Thyroid gland (tissue), 4 donors: ENCODE measurements around the gene BRSK2. TPM values are rescaled to one million over a fixed set of nuclear protein-coding genes. Genes with fewer than 3 reads are reported as not detected.
"Not testable (repeated sequence)": the region's sequence is repeated elsewhere in the genome, so short reads cannot be mapped to it uniquely, and the experiment has no call there.

Source experiments
- DNase-seq, 2 donors: peaks; one replicate each; pipeline ENCODE4 v3.0.0-alpha.2; 2019
- H3K27ac ChIP-seq, 3 donors: fragments of 200-600 bp; sonication (generic); 1 replicate in 2 of 3; 2 replicates in 1 of 3; pipeline ENCODE4 v1.5.1; 2016 to 2019; ENCODE audit warnings: mild to moderate bottlenecking in 1 of 3, moderate library complexity in 1 of 3
- H3K27me3 ChIP-seq: fragments of 200-600 bp; sonication (generic); one replicate; pipeline ENCODE4 v1.5.1; 2019
- H3K36me3 ChIP-seq, 2 donors: fragments of 200-600 bp; sonication (generic); one replicate each; pipeline ENCODE4 v1.5.1; 2016 to 2019
- H3K4me1 ChIP-seq, 2 donors: fragments of 200-600 bp; sonication (generic); one replicate each; pipeline ENCODE4 v1.5.1; 2017 to 2019
- H3K4me3 ChIP-seq, 3 donors: fragments of 200-600 bp; sonication (generic); replicated peaks in 1 of 3; 1 replicate in 2 of 3; 2 replicates in 1 of 3; pipeline ENCODE4 v1.5.1; 2016; ENCODE audit warnings: mild to moderate bottlenecking in 1 of 3
- H3K9me3 ChIP-seq: fragments of 200-600 bp; sonication (generic); one replicate; pipeline ENCODE4 v1.5.1; 2017
- POLR2A ChIP-seq, 2 donors: fragments of 450-650 bp; IDR thresholded peaks; one replicate each; pipeline ENCODE4 v1.6.1; 2017; ENCODE audit warnings: antibody characterized with exemption in 2 of 2, mild to moderate bottlenecking in 2 of 2, moderate library complexity in 1 of 2
- WGBS, 2 donors: methylation state at CpG; one replicate each; pipeline ENCODE4 v1.1.5; 2017; 5-methylcytosine and 5-hydroxymethylcytosine counted together
- intact Hi-C: fragments of 100-400 bp; cut with DNase I; formaldehyde crosslinking; loops from one replicate; pipeline ENCODE4 v1.15.1; 2023
- total RNA-seq, 4 donors: library from RNA; depleted of rRNA; stranded (reverse); fragments of >200 nt; gene quantifications; one replicate each; pipeline ENCODE4 v1.2.3, GENCODE V29; 2016
- TF ChIP-seq, protein P1 (sequence below), 6 experiments: fragments of 200-600 bp in 3 of 6; fragments of 450-650 bp in 3 of 6; sonication (generic) in 3 of 6; IDR thresholded peaks; one replicate each; pipeline ENCODE4 v1.5.1; 2016 to 2019; ENCODE audit warnings: antibody characterized with exemption in 6 of 6, mild to moderate bottlenecking in 2 of 6, inconsistent platforms in 1 of 6, moderate library complexity in 1 of 6

BRSK2 gene
- total RNA-seq, 4 donors from 2014 or later, result 0.34 to 2.2 (median 0.81) TPM

- TF ChIP-seq, protein P1, sequence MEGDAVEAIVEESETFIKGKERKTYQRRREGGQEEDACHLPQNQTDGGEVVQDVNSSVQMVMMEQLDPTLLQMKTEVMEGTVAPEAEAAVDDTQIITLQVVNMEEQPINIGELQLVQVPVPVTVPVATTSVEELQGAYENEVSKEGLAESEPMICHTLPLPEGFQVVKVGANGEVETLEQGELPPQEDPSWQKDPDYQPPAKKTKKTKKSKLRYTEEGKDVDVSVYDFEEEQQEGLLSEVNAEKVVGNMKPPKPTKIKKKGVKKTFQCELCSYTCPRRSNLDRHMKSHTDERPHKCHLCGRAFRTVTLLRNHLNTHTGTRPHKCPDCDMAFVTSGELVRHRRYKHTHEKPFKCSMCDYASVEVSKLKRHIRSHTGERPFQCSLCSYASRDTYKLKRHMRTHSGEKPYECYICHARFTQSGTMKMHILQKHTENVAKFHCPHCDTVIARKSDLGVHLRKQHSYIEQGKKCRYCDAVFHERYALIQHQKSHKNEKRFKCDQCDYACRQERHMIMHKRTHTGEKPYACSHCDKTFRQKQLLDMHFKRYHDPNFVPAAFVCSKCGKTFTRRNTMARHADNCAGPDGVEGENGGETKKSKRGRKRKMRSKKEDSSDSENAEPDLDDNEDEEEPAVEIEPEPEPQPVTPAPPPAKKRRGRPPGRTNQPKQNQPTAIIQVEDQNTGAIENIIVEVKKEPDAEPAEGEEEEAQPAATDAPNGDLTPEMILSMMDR (IDR thresholded peaks at IDR 0.05), result no peak
- TF ChIP-seq POLR2A (IDR thresholded peaks at IDR 0.05), result no peak
- 71 to 90% methylated on average over 9 to 22 of the region's 36 CpGs for WGBS, 2 donors
- Histone ChIP-seq H3K27me3 (no peaks in the 10 kb centered on the region), H3K9me3 (no peaks in the 10 kb centered on the region), H3K36me3 (no peaks in the 10 kb centered on the region), H3K4me3 (no peak overlapping the region), H3K27ac (no peak overlapping the region), H3K4me1 (no peaks in the 10 kb centered on the region)
- DNase-seq, result no peak
- intact Hi-C loops, result no loop called here
Measured at GRCh38 chr11:1412377-1413095, 22.8 kb downstream of the BRSK2 start.

DNA sequence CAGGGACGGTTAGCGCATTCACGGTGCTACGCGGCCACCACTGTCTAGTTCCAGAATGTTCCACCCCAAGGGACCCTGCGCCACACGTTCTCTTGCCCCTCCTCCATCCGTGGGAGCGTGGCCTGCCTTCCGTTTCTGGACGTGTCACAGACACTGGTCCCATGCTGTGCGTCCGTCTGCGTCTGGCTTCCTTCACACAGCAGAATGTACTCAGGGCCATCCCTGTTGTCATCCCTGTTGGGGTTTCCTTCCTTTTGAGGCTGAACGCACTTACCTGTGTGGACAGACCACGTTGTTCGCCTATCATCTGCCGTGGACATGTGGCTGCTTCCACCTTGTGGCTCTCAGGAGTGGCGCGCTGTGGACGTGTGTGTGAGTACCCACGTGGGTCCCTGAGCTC lies 24.9 kb downstream of the BRSK2 start:
- Histone ChIP-seq H3K9me3 (no peaks in the 10 kb centered on the region), H3K27ac (no peak overlapping the region), H3K36me3 (no peaks in the 10 kb centered on the region), H3K4me3 (no peak overlapping the region), H3K27me3 (no peaks in the 10 kb centered on the region), H3K4me1 (no peaks in the 10 kb centered on the region)
- TF ChIP-seq, protein P1 (IDR thresholded peaks at IDR 0.05), result no peak
- TF ChIP-seq POLR2A (IDR thresholded peaks at IDR 0.05), result no peak
- 88 to 90% methylated on average over 22 of the region's 22 CpGs for WGBS, 2 donors
- intact Hi-C loops, result no loop called here
- DNase-seq, result no peak

GRCh38 chr11:1415631-1416030 lies 25.9 kb downstream of the BRSK2 start:
- Histone ChIP-seq H3K4me1 (no peaks in the 10 kb centered on the region), H3K36me3 (no peaks in the 10 kb centered on the region), H3K27me3 (no peaks in the 10 kb centered on the region), H3K9me3 (no peaks in the 10 kb centered on the region), H3K4me3 (no peak overlapping the region), H3K27ac (no peak overlapping the region)
- TF ChIP-seq, protein P1 (IDR thresholded peaks at IDR 0.05), result no peak
- TF ChIP-seq POLR2A (IDR thresholded peaks at IDR 0.05), result no peak
- WGBS, 2 donors, result 87 to 92% methylated on average over 4 to 7 of the region's 7 CpGs
- intact Hi-C loops, result no loop called here
- no peak for DNase-seq

- intact Hi-C loops, result not testable (repeated sequence)
Measured at GRCh38 chr11:1418192-1418795, 28.6 kb downstream of the BRSK2 start.

DNA sequence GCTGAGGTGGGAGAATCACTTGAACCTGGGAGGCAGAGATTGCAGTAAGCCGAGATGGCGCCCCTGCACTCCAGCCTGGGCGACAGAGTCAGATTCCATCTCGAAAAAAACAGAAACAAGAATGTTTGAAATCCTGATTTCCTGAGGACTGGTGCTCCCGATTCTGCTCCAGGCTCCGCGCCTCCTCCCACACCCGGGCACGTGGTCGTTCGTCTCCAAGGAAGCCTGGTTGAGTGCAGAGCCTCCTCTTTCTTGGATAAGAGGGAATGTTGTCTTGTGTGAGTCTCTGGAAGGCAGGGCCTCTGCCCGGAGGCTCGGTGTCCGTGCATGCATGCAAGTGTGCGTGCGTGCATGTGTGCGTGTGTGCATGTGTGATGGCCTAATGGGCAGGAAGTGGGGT lies 30.1 kb downstream of the BRSK2 start:
- Histone ChIP-seq H3K9me3 (no peaks in the 10 kb centered on the region), H3K4me1 (no peaks in the 10 kb centered on the region), H3K27me3 (no peaks in the 10 kb centered on the region), H3K36me3 (no peaks in the 10 kb centered on the region), H3K4me3 (no peak overlapping the region), H3K27ac (no peak overlapping the region)
- intact Hi-C loops, result no loop called here
- TF ChIP-seq, protein P1 (IDR thresholded peaks at IDR 0.05), result no peak
- TF ChIP-seq POLR2A (IDR thresholded peaks at IDR 0.05), result no peak
- DNase-seq, result no peak
- WGBS, 2 donors, result 90% methylated on average over 17 of the region's 17 CpGs

More at GRCh38 chr11:1418192-1418795, 28.6 kb downstream of the BRSK2 start:
- H3K27me3 ChIP-seq, H3K4me1 ChIP-seq, H3K9me3 ChIP-seq, H3K4me3 ChIP-seq, DNase-seq, H3K27ac ChIP-seq, H3K36me3 ChIP-seq: not testable (repeated sequence)
- 91 to 92% methylated on average over 1 of the region's 1 CpG for WGBS, 2 donors
